Retinal pigment epithelial cell (primary cell): Measurements from ENCODE around the gene HES6.

ENCODE experiments used
- DNase-seq: peaks from one replicate; pipeline ENCODE4 v3.0.0-alpha.2; 2010; ENCODE audit warnings: low read depth
- H3K4me3 ChIP-seq: 2 replicates; pipeline ENCODE4 v1.5.1; 2011; ENCODE audit warnings: mild to moderate bottlenecking, low read length, control low read depth, moderate library complexity
- TF ChIP-seq, protein P1 (sequence below): conservative IDR thresholded peaks from 2 replicates; pipeline ENCODE4 v1.5.1; 2011; ENCODE audit warnings: low read depth, low read length, control low read depth, inconsistent platforms

The HES6 gene

DNA sequence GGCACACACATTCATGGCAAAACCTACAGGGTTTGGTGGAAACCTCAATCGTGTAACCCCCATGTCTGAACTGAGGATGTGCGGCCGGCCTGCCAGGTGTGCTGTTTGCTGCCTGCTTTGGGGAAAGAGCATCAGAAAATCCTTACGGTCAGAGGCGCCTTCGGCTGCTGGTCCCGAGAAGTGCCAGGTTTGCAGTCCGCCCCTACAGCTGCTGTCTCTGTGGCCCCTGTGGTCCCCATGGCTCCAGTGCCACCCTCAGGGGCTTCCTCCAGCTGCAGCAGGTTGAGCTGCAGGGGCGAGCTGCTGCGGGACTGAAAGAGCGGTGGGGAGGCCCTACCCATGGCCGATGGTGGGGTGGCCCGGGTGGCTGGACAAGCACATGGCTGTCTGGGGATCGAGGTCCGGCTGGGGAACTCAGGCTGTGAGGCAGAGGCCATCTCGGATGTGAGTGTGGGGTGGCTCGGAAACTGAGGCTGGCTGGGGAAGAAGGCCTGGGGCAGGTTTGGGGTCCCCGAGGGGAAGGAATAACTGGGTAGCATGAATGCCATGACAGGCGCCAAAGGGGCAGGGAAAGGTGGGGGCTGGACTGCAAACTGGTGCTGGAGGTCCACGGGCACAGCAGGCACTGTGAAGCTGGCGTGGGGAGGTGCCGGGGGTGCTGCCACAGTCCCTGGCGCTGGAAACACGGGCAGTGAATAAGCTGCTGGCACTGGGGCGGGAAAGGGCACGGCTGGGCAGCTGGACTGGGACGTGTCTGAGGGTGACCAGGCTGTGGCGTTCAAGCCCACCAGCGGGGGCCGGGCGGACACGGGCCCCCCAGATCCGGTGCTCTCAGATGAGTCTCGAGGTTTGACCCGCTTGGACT lies 13.2 kb upstream of the HES6 start:
- no peak overlapping the region for H3K4me3 ChIP-seq
- no peak for DNase-seq
- TF ChIP-seq, protein P1, sequence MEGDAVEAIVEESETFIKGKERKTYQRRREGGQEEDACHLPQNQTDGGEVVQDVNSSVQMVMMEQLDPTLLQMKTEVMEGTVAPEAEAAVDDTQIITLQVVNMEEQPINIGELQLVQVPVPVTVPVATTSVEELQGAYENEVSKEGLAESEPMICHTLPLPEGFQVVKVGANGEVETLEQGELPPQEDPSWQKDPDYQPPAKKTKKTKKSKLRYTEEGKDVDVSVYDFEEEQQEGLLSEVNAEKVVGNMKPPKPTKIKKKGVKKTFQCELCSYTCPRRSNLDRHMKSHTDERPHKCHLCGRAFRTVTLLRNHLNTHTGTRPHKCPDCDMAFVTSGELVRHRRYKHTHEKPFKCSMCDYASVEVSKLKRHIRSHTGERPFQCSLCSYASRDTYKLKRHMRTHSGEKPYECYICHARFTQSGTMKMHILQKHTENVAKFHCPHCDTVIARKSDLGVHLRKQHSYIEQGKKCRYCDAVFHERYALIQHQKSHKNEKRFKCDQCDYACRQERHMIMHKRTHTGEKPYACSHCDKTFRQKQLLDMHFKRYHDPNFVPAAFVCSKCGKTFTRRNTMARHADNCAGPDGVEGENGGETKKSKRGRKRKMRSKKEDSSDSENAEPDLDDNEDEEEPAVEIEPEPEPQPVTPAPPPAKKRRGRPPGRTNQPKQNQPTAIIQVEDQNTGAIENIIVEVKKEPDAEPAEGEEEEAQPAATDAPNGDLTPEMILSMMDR = no peak

DNA sequence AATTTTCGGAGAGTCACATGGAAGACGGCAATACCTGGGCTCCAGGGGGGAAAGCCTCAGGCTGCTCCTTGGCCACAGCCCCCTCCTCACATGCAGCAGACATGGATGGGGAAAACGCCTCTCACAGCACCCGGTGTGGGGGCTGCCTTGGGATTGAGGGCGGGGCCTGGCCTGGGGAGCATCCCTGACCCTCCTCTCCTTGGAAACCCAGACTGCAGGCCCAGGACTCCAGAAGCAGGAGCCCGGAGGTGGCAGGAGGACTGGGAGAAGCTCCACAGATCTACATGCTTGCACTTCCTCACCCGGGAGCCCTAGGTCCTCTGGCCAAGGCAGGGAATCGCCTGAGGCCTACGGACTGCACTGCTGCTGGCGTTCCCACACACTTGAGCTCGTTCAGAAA lies 12.1 kb upstream of the HES6 start:
- no peak for DNase-seq
- H3K4me3 ChIP-seq = no peak overlapping the region
- TF ChIP-seq, protein P1 = no peak

DNA sequence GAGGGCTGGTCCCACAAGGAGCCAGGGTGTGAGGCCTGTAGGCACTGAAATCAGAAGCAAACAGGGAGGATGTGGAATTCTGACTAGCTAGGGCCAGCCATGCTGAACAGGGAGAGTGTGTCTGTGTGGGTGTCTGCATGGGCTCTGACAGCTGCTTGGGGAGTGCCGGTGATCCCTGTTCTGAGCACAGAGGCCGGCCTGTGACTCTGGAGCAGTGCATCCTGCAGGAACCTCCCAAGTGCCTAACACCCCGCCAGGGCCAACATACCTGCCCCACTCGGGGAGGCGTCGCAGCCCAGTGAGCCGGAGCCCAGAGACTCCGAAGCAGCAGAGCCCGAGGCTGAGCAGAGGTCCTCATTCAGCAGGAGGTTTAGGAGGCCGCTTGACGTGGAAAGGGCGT lies 11.5 kb upstream of the HES6 start:
- TF ChIP-seq, protein P1 = no peak
- no peak overlapping the region for H3K4me3 ChIP-seq
- no peak for DNase-seq

DNA sequence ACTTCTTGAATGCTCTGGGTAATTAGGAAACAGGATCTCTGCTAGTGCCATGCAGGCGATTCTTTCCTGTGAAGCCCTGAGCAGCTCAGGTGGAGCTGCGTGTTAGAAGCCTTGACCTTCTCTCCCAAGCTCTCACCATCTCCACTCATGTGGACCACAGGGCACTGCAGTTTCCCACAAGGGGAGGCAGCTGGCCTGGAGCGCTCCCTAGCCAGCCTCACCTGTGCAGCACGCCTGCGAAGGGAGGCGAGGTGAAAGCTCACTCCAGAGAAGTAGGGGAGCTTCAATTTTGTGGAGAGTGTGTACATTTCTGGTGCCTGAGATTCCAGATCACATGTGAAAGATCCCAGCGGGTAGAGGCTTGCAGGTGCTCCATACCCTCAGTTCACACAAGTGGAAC lies 11.1 kb upstream of the HES6 start:
- no peak for DNase-seq
- TF ChIP-seq, protein P1 = no peak
- H3K4me3 ChIP-seq = no peak overlapping the region

GRCh38 chr2:238247841-238248453 lies 8.1 kb upstream of the HES6 start:
- no peak for DNase-seq
- H3K4me3 ChIP-seq = no peak overlapping the region
- TF ChIP-seq, protein P1 = no peak

DNA sequence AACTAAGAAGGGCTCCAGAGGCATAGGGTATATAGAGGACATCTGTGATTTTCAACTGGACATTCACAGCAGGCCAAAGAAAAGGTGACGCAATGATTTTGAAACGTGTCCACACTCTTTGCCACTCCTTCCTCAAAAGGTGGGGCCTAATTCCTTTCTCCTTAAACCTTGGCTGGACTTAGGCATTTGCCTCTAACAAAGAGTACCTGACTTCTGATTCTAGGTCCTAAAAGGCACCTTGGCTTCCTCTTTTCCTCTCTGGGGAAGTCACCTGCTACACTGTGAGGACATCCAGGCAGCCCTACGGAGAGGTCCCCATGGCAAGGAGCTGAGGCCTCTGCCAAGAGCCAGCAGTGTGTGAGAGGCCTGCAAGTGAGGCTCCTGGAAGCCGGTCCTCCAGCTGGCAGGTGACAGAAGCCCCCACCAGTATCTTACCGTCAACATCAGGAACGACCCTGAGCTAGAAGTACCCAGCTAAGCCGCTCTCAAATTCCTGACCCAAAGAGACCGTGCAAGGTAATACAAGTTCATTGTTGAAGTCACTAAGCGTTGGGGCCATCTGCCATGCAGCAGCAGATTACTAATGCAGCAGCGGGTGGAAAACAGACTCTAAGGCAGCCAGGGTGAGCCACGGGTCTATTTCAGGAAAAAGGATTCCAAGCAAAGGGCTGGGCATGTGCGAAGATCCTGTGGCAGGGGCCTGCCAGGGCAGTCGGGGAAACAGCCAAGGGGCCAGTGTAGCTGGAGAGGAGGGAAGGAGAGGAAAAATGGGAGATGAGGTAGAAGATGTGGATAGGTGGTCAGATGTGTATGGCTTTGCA lies 7.4 kb upstream of the HES6 start:
- H3K4me3 ChIP-seq = no peak overlapping the region
- no peak for DNase-seq
- TF ChIP-seq, protein P1 = no peak
